ENCODE measurements around the gene C4orf17. TPM values are rescaled to one million over a fixed set of nuclear protein-coding genes. Genes with fewer than 3 reads are reported as not detected.
"Not testable (repeated sequence)": the region's sequence is repeated elsewhere in the genome, so short reads cannot be mapped to it uniquely, and the experiment has no call there.

C4orf17 gene
- total and polyA plus RNA-seq, 9 donors: not detected

GRCh38 chr4:99529228-99529627 is 18.4 kb downstream of the C4orf17 start:
- Histone ChIP-seq H3K27ac (no peak overlapping the region), H3K4me1 (ENCODE audit: insufficient read depth) (no peaks in the 10 kb centered on the region), H3K36me3 (no peaks in the 10 kb centered on the region), H3K27me3 (no peaks in the 10 kb centered on the region), H3K4me3 (no peak overlapping the region), H3K9me3 (no peaks in the 10 kb centered on the region)
- DNase-seq: no peak
- TF ChIP-seq, protein P1, sequence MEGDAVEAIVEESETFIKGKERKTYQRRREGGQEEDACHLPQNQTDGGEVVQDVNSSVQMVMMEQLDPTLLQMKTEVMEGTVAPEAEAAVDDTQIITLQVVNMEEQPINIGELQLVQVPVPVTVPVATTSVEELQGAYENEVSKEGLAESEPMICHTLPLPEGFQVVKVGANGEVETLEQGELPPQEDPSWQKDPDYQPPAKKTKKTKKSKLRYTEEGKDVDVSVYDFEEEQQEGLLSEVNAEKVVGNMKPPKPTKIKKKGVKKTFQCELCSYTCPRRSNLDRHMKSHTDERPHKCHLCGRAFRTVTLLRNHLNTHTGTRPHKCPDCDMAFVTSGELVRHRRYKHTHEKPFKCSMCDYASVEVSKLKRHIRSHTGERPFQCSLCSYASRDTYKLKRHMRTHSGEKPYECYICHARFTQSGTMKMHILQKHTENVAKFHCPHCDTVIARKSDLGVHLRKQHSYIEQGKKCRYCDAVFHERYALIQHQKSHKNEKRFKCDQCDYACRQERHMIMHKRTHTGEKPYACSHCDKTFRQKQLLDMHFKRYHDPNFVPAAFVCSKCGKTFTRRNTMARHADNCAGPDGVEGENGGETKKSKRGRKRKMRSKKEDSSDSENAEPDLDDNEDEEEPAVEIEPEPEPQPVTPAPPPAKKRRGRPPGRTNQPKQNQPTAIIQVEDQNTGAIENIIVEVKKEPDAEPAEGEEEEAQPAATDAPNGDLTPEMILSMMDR (IDR thresholded peaks at IDR 0.05): no peak
- TF ChIP-seq EP300 (IDR thresholded peaks at IDR 0.05) (no peak), POLR2A (IDR thresholded peaks at IDR 0.05) (no peak)
- intact Hi-C loops (cut with DNase I): no loop called here

GRCh38 chr4:99529956-99530355 is 19.1 kb downstream of the C4orf17 start:
- 60 to 65% (median 61%) methylated on average over 3 of the region's 3 CpGs for WGBS, 3 donors
- intact Hi-C loops (cut with DNase I): no loop called here
- Histone ChIP-seq H3K4me1 (ENCODE audit: insufficient read depth) (no peaks in the 10 kb centered on the region), H3K36me3 (no peaks in the 10 kb centered on the region), H3K9me3 (no peaks in the 10 kb centered on the region), H3K4me3 (no peak overlapping the region), H3K27ac (no peak overlapping the region), H3K27me3 (no peaks in the 10 kb centered on the region)
- no peak for TF ChIP-seq POLR2A (IDR thresholded peaks at IDR 0.05)
- DNase-seq: no peak

- H3K9me3 ChIP-seq; H3K27ac ChIP-seq; H3K4me3 ChIP-seq; H3K4me1 ChIP-seq (ENCODE audit: insufficient read depth); intact Hi-C loops (cut with DNase I); H3K36me3 ChIP-seq; H3K27me3 ChIP-seq; DNase-seq: not testable (repeated sequence)
- 81 to 90% (median 84%) methylated on average over 3 of the region's 3 CpGs for WGBS, 3 donors
Measured at GRCh38 chr4:99534699-99535098, 23.9 kb downstream of the C4orf17 start.

DNA sequence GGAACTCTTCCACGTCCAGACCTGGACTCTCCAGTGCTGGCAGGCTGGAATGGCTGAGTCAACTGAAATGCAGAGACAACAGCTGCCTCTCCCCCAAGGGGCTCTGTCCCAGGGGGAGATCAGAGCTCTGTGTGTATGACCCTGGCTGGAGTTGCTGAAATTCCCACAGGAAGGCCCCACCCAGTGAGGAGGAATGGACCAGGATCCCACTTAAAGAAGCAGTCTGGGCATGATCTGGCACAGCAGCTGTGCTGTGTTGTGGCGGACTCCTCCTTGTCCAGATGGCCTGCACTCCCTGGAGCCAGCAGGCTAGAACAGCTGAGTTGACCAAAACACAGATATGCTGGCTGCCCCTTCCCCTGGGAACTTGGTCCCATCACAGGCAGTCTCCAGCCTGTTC is 25.4 kb downstream of the C4orf17 start:
- no peaks in the 10 kb centered on the region for H3K9me3 ChIP-seq
- no peak overlapping the region for H3K4me3 ChIP-seq
- TF ChIP-seq POLR2A (IDR thresholded peaks at IDR 0.05) (no peak), EP300 (IDR thresholded peaks at IDR 0.05) (no peak)
- TF ChIP-seq, protein P1 (IDR thresholded peaks at IDR 0.05): no peak
- H3K27ac ChIP-seq: no peak overlapping the region
- no peaks in the 10 kb centered on the region for H3K4me1 ChIP-seq (ENCODE audit: insufficient read depth)
- no peaks in the 10 kb centered on the region for H3K27me3 ChIP-seq
- intact Hi-C loops (cut with DNase I): no loop called here
- WGBS, 3 donors: 12 to 44% (median 15%) methylated on average over 2 of the region's 2 CpGs
- H3K36me3 ChIP-seq: no peaks in the 10 kb centered on the region
- DNase-seq: no peak

GRCh38 chr4:99536848-99537247 is 26.0 kb downstream of the C4orf17 start:
- Histone ChIP-seq H3K27ac (no peak overlapping the region), H3K4me3 (no peak overlapping the region), H3K27me3 (no peaks in the 10 kb centered on the region), H3K36me3 (no peaks in the 10 kb centered on the region), H3K9me3 (no peaks in the 10 kb centered on the region), H3K4me1 (ENCODE audit: insufficient read depth) (no peaks in the 10 kb centered on the region)
- intact Hi-C loops (cut with DNase I): no loop called here
- TF ChIP-seq POLR2A (IDR thresholded peaks at IDR 0.05) (no peak), EP300 (IDR thresholded peaks at IDR 0.05) (no peak)
- TF ChIP-seq, protein P1 (IDR thresholded peaks at IDR 0.05): no peak
- DNase-seq: no peak
- WGBS, 3 donors: 50 to 66% (median 51%) methylated on average over 2 of the region's 2 CpGs

DNA sequence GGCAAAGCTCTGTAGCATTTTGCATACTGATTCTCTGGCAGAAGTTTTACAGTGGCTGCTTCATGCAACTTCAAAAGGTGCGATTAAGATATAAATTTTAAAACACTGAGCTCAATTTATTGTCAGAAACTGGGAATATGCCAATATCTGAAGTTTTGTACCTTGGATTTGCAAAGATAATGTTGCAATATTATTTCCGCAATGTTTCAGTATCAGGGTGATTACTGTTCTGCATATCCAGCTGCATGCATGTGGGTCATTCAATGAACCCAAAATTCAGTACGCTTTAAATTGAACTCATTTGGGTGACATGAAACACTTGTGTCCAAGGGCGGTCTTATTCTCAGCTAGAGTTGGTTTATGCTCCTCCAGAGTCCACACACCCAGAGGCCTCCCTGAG is 26.9 kb downstream of the C4orf17 start:
- H3K27ac ChIP-seq: no peak overlapping the region
- no peak for DNase-seq
- no peak overlapping the region for H3K4me3 ChIP-seq
- intact Hi-C loops (cut with DNase I): no loop called here
- H3K4me1 ChIP-seq (ENCODE audit: insufficient read depth): no peaks in the 10 kb centered on the region
- TF ChIP-seq, protein P1 (IDR thresholded peaks at IDR 0.05): no peak
- TF ChIP-seq EP300 (IDR thresholded peaks at IDR 0.05) (no peak), POLR2A (IDR thresholded peaks at IDR 0.05) (no peak)
- no peaks in the 10 kb centered on the region for H3K36me3 ChIP-seq
- no peaks in the 10 kb centered on the region for H3K27me3 ChIP-seq
- WGBS, 3 donors: 56 to 75% (median 57%) methylated on average over 4 of the region's 4 CpGs
- no peaks in the 10 kb centered on the region for H3K9me3 ChIP-seq
